ENCODE measurements around the gene CLEC10A. TPM values are rescaled to one million over a fixed set of nuclear protein-coding genes. Genes with fewer than 3 reads are reported as not detected.
"Not testable (repeated sequence)": the region's sequence is repeated elsewhere in the genome, so short reads cannot be mapped to it uniquely, and the experiment has no call there.

CLEC10A gene
- not detected in 2 replicates for total RNA-seq (2014; rRNA removed)
- Bru-seq, nascent RNA: not detected
- not detected for BruChase-seq, experiment 1, labeled RNA remaining after a 6-hour chase
- BruChase-seq, experiment 2, labeled RNA remaining after a 2-hour chase: not detected
- long read RNA-seq: 0 reads

GRCh38 chr17:7079581-7080455 lies at the start of gene CLEC10A:
CLEC10A (minus strand) TSS chr17:7080251; CDS start chr17:7078812, 1,439 bp downstream.
- Histone ChIP-seq H4K20me1 (ENCODE audit: low read length) (no peaks in the 10 kb centered on the region), H2AFZ (ENCODE audit: low read length) (no peak within 1 kb of the TSS), H3K27me3 (ENCODE audit: low read length) (no peaks in the 10 kb centered on the region), H3K9me3 (ENCODE audit: low read length) (no peaks in the 10 kb centered on the region), H3K36me3 (ENCODE audit: low read depth, low read length) (no peaks in the 10 kb centered on the region), H3K79me2 (ENCODE audit: low read length) (no peaks in the 10 kb centered on the region), H3K9ac (ENCODE audit: low read length) (no peak within 1 kb of the TSS), H3K4me3 (ENCODE audit: low read length) (no peak within 1 kb of the TSS), H3K4me2 (ENCODE audit: low read length) (no peak within 1 kb of the TSS), H3K4me1 (ENCODE audit: insufficient read depth, low read length) (peaks cover 8% of the 10 kb centered on the region; the same call in 1 of the 2 replicates), H3K27ac (ENCODE audit: low read length) (no peak within 1 kb of the TSS), H3F3A (ENCODE audit: low read length, unreplicated experiment) (no peaks in the 10 kb centered on the region), H3K9me2 (replicated peaks; ENCODE audit: low read length) (no peaks in the 10 kb centered on the region)
- ChIA-PET POLR2A (ENCODE audit: unreplicated experiment) (no interaction called here), CTCF (no interaction called here)
- TF ChIP-seq EZH2phosphoT487 (IDR thresholded peaks at IDR 0.05; ENCODE audit: borderline replicate concordance, low read length): no peak
- ATAC-seq: no peak
- BruUV-seq (replicated peaks): no TSS peak
- DNase-seq: no peak
- intact Hi-C loops (cut with micrococcal nuclease): no loop called here

- Histone ChIP-seq H3K27ac (ENCODE audit: low read length) (no peak overlapping the region), H2AFZ (ENCODE audit: low read length) (no peak overlapping the region), H3K9ac (ENCODE audit: low read length) (no peak overlapping the region), H3K27me3 (ENCODE audit: low read length) (no peaks in the 10 kb centered on the region), H3K9me3 (ENCODE audit: low read length) (no peaks in the 10 kb centered on the region), H3F3A (ENCODE audit: low read length, unreplicated experiment) (no peaks in the 10 kb centered on the region), H3K4me1 (ENCODE audit: insufficient read depth, low read length) (no peaks in the 10 kb centered on the region), H3K4me2 (ENCODE audit: low read length) (no peak overlapping the region), H3K36me3 (ENCODE audit: low read depth, low read length) (no peaks in the 10 kb centered on the region), H3K9me2 (replicated peaks; ENCODE audit: low read length) (no peaks in the 10 kb centered on the region), H3K79me2 (ENCODE audit: low read length) (no peaks in the 10 kb centered on the region), H3K4me3 (ENCODE audit: low read length) (no peak overlapping the region), H4K20me1 (ENCODE audit: low read length) (no peaks in the 10 kb centered on the region)
- POLR2A ChIA-PET (ENCODE audit: unreplicated experiment): no interaction called here
- ATAC-seq: no peak
- intact Hi-C loops (cut with micrococcal nuclease): no loop called here
- CTCF ChIA-PET: no interaction called here
- TF ChIP-seq CTCF (conservative IDR thresholded peaks at IDR 0.05; ENCODE audit: low read depth, low read length) (no peak), EZH2phosphoT487 (IDR thresholded peaks at IDR 0.05; ENCODE audit: borderline replicate concordance, low read length) (no peak)
- DNase-seq: no peak
- no TSS peak for BruUV-seq (replicated peaks)
These were observed 49.3 kb upstream of the CLEC10A start for GRCh38 chr17:7129311-7129710.

GRCh38 chr17:7128160-7128559 lies 48.1 kb upstream of the CLEC10A start:
- no TSS peak for BruUV-seq (replicated peaks)
- Histone ChIP-seq H4K20me1 (ENCODE audit: low read length) (no peaks in the 10 kb centered on the region), H3K9me3 (ENCODE audit: low read length) (no peaks in the 10 kb centered on the region), H3K27ac (ENCODE audit: low read length) (no peak overlapping the region), H3K9ac (ENCODE audit: low read length) (no peak overlapping the region), H3K79me2 (ENCODE audit: low read length) (no peaks in the 10 kb centered on the region), H3K27me3 (ENCODE audit: low read length) (no peaks in the 10 kb centered on the region), H3K4me3 (ENCODE audit: low read length) (no peak overlapping the region), H3K9me2 (replicated peaks; ENCODE audit: low read length) (no peaks in the 10 kb centered on the region), H3F3A (ENCODE audit: low read length, unreplicated experiment) (no peaks in the 10 kb centered on the region), H3K36me3 (ENCODE audit: low read depth, low read length) (no peaks in the 10 kb centered on the region), H3K4me2 (ENCODE audit: low read length) (no peak overlapping the region), H3K4me1 (ENCODE audit: insufficient read depth, low read length) (no peaks in the 10 kb centered on the region), H2AFZ (ENCODE audit: low read length) (no peak overlapping the region)
- ChIA-PET POLR2A (ENCODE audit: unreplicated experiment) (no interaction called here), CTCF (no interaction called here)
- intact Hi-C loops (cut with micrococcal nuclease): no loop called here
- TF ChIP-seq EZH2 (IDR thresholded peaks at IDR 0.05; ENCODE audit: low read length, unreplicated experiment): no peak
- TF ChIP-seq EZH2phosphoT487 (IDR thresholded peaks at IDR 0.05; ENCODE audit: borderline replicate concordance, low read length): no peak
- no peak for TF ChIP-seq CTCF (conservative IDR thresholded peaks at IDR 0.05; ENCODE audit: low read depth, low read length)
- ATAC-seq (no peak), DNase-seq (no peak)

GRCh38 chr17:7127501-7127900 lies 47.5 kb upstream of the CLEC10A start:
- DNase-seq; CTCF ChIA-PET; H3K4me1 ChIP-seq (ENCODE audit: insufficient read depth, low read length); H3K79me2 ChIP-seq (ENCODE audit: low read length); BruUV-seq (replicated peaks); H2AFZ ChIP-seq (ENCODE audit: low read length); intact Hi-C loops (cut with micrococcal nuclease); H3K9me3 ChIP-seq (ENCODE audit: low read length); H3K4me3 ChIP-seq (ENCODE audit: low read length); H3K9me2 ChIP-seq (replicated peaks; ENCODE audit: low read length); H3K27ac ChIP-seq (ENCODE audit: low read length); POLR2A ChIA-PET (ENCODE audit: unreplicated experiment); H3K27me3 ChIP-seq (ENCODE audit: low read length); ATAC-seq; H3F3A ChIP-seq (ENCODE audit: low read length, unreplicated experiment); H3K9ac ChIP-seq (ENCODE audit: low read length); H3K36me3 ChIP-seq (ENCODE audit: low read depth, low read length); H4K20me1 ChIP-seq (ENCODE audit: low read length); H3K4me2 ChIP-seq (ENCODE audit: low read length): not testable (repeated sequence)

GRCh38 chr17:7126386-7126785 lies 46.3 kb upstream of the CLEC10A start:
- H3K36me3 ChIP-seq (ENCODE audit: low read depth, low read length); H3K27ac ChIP-seq (ENCODE audit: low read length); H4K20me1 ChIP-seq (ENCODE audit: low read length); intact Hi-C loops (cut with micrococcal nuclease); ATAC-seq; H3K27me3 ChIP-seq (ENCODE audit: low read length); CTCF ChIA-PET; H3K9me2 ChIP-seq (replicated peaks; ENCODE audit: low read length); H3K9me3 ChIP-seq (ENCODE audit: low read length); BruUV-seq (replicated peaks); H3F3A ChIP-seq (ENCODE audit: low read length, unreplicated experiment); H3K79me2 ChIP-seq (ENCODE audit: low read length); DNase-seq; POLR2A ChIA-PET (ENCODE audit: unreplicated experiment); H3K9ac ChIP-seq (ENCODE audit: low read length); H3K4me1 ChIP-seq (ENCODE audit: insufficient read depth, low read length); H3K4me2 ChIP-seq (ENCODE audit: low read length); H3K4me3 ChIP-seq (ENCODE audit: low read length); H2AFZ ChIP-seq (ENCODE audit: low read length): not testable (repeated sequence)

Data from PC-3 (cell line).